ENCODE measurements around the gene GDF11. TPM values are rescaled to one million over a fixed set of nuclear protein-coding genes. Genes with fewer than 3 reads are reported as not detected.

Gene GDF11
- total RNA-seq, 1 donor from 2014 or later = 50.3 TPM

- H3K27ac Mint-ChIP-seq = no peak overlapping the region
- no peaks in the 10 kb centered on the region for H3K9me3 Mint-ChIP-seq (ENCODE audit: low read depth)
- no peaks in the 10 kb centered on the region for H3K36me3 Mint-ChIP-seq (ENCODE audit: insufficient read depth)
- no peak for TF ChIP-seq CTCF (IDR thresholded peaks at IDR 0.05; ENCODE audit: unreplicated experiment)
- peaks cover 14% of the 10 kb centered on the region for H3K4me1 Mint-ChIP-seq (ENCODE audit: low read depth)
- peaks cover 85% of the 10 kb centered on the region for H3K27me3 Mint-ChIP-seq
- H3K4me3 Mint-ChIP-seq (ENCODE audit: low read depth) = no peak overlapping the region
- DNase-seq (ENCODE audit: low spot score, unreplicated experiment) = no peak
Observed at GRCh38 chr12:55704824-55705718, 37.9 kb upstream of the GDF11 start.

DNA sequence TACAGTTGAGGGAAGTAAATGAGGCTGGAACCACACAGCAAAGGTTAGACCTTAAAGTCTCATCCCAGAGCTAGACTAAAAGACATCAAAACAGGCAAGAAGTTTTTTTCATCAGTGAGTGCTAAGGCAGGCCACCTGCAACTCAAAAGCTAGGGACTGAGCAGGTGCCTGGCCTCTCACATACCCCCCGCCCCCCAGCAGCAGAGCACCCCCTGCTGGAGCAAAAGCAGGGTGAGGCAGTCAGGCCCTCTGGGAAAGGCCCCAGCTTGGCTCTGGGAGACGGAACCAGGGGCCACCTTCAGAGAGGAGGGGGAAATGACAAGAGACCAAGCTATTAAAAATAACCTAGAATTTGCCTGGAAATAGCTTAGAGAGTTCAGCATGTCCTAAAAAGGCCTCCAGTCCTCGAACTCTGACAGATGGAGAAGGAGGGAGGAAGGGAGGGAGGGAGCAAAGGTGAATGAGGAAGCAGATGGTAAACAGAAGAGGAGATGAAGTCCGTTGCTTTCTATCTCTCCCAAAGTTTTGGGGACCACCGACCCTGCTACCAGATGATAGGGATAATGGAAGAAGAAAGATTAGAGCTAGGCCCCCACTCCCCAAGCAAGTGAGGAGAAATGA is 37.0 kb upstream of the GDF11 start:
- TF ChIP-seq CTCF (IDR thresholded peaks at IDR 0.05; ENCODE audit: unreplicated experiment) = peak; percentile 40
- DNase-seq (ENCODE audit: low spot score, unreplicated experiment) = no peak
- no peak overlapping the region for H3K27ac Mint-ChIP-seq
- H3K4me3 Mint-ChIP-seq (ENCODE audit: low read depth) = peak overlapping the region; percentile 2
- peaks cover 14% of the 10 kb centered on the region for H3K4me1 Mint-ChIP-seq (ENCODE audit: low read depth)
- H3K27me3 Mint-ChIP-seq = peaks cover 92% of the 10 kb centered on the region
- H3K9me3 Mint-ChIP-seq (ENCODE audit: low read depth) = no peaks in the 10 kb centered on the region
- no peaks in the 10 kb centered on the region for H3K36me3 Mint-ChIP-seq (ENCODE audit: insufficient read depth)

- H3K4me3 Mint-ChIP-seq (ENCODE audit: low read depth) = peak overlapping the region; percentile 73
- H3K27me3 Mint-ChIP-seq = peaks cover 87% of the 10 kb centered on the region
- H3K27ac Mint-ChIP-seq = no peak overlapping the region
- H3K36me3 Mint-ChIP-seq (ENCODE audit: insufficient read depth) = no peaks in the 10 kb centered on the region
- peaks cover 14% of the 10 kb centered on the region for H3K4me1 Mint-ChIP-seq (ENCODE audit: low read depth)
- no peak for DNase-seq (ENCODE audit: low spot score, unreplicated experiment)
- TF ChIP-seq CTCF (IDR thresholded peaks at IDR 0.05; ENCODE audit: unreplicated experiment) = no peak
- no peaks in the 10 kb centered on the region for H3K9me3 Mint-ChIP-seq (ENCODE audit: low read depth)
Observed at GRCh38 chr12:55706568-55707218, 36.2 kb upstream of the GDF11 start.

DNA sequence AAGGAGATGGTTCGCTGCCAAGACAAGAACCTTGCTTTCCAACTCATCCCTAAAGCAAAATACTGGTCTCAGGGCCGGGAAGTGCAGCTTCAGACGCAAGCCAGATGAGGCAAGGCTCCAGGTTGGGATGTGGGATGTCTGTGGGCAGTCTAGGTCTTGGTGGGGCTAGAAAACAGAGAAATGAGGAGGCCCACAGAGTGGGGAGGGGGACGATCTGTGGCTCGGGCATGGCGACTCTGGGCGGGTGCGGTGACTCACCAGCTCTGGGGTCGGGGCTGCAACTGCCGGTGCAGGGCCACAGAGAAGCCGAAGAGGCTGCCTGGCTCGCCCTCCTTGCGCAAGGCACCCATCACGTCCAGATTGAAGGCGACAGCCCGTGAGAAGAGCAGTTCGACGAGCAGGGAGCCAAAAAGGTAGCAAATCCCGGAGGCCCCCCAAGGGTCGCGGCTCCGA is 35.7 kb upstream of the GDF11 start:
- no peak overlapping the region for H3K27ac Mint-ChIP-seq
- H3K36me3 Mint-ChIP-seq (ENCODE audit: insufficient read depth) = no peaks in the 10 kb centered on the region
- no peak for TF ChIP-seq CTCF (IDR thresholded peaks at IDR 0.05; ENCODE audit: unreplicated experiment)
- no peak for DNase-seq (ENCODE audit: low spot score, unreplicated experiment)
- peaks cover 90% of the 10 kb centered on the region for H3K27me3 Mint-ChIP-seq
- peak overlapping the region; percentile 73 for H3K4me3 Mint-ChIP-seq (ENCODE audit: low read depth)
- H3K9me3 Mint-ChIP-seq (ENCODE audit: low read depth) = no peaks in the 10 kb centered on the region
- H3K4me1 Mint-ChIP-seq (ENCODE audit: low read depth) = peaks cover 14% of the 10 kb centered on the region

Measured in progenitor cell of endocrine pancreas (in vitro differentiated cells).